Uterus (tissue), 2 donors: ENCODE measurements around the gene GALNT18.

Experiments
- CTCF ChIP-seq, 4 experiments: fragments of 200-600 bp in 2 of 4; fragments of 450-650 bp in 2 of 4; sonication (generic) in 2 of 4; IDR thresholded peaks; one replicate each; pipeline ENCODE4 v1.5.1; 2016 to 2019; ENCODE audit warnings: antibody characterized with exemption in 4 of 4, mild to moderate bottlenecking in 2 of 4, moderate library complexity in 1 of 4
- POLR2A ChIP-seq, 2 donors: fragments of 450-650 bp; IDR thresholded peaks; one replicate each; pipeline ENCODE4 v1.6.1; 2016; ENCODE audit warnings: antibody characterized with exemption in 2 of 2, mild to moderate bottlenecking in 1 of 2, moderate library complexity in 1 of 2

GRCh38 chr11:11636671-11637070, 14.9 kb upstream of the GALNT18 start:
- TF ChIP-seq CTCF (IDR thresholded peaks at IDR 0.05), result no peak
- TF ChIP-seq POLR2A (IDR thresholded peaks at IDR 0.05), result no peak
